Astrocyte (in vitro differentiated cells and primary cell): ENCODE results near the gene EPHB2. TPM values are rescaled to one million over a fixed set of nuclear protein-coding genes. Genes with fewer than 3 reads are reported as not detected.

Experiments used
- DNase-seq: peaks from one replicate; pipeline ENCODE4 v3.0.0-alpha.2; 2010; ENCODE audit warnings: low read depth
- FAIRE-seq: peaks from 2 replicates; lab custom pipeline; 2011; peaks lifted over from hg19 to GRCh38; lab: Jason Lieb, UNC
- H2AFZ ChIP-seq: 2 replicates; pipeline ENCODE4 v1.6.0; 2012; ENCODE audit warnings: low read depth, low read length, inconsistent platforms
- H3K27ac ChIP-seq: 2 replicates; pipeline ENCODE4 v1.5.1; 2011; ENCODE audit warnings: low read depth, low read length, inconsistent platforms
- H3K27me3 ChIP-seq: 2 replicates; pipeline ENCODE4 v1.6.0; 2011; ENCODE audit warnings: low read length, inconsistent platforms; ENCODE audit not compliant: insufficient read depth
- H3K36me3 ChIP-seq: 2 replicates; pipeline ENCODE4 v1.5.1; 2011; ENCODE audit warnings: low read length, inconsistent platforms; ENCODE audit not compliant: insufficient read depth
- H3K4me1 ChIP-seq: 2 replicates; pipeline ENCODE4 v1.5.1; 2011; ENCODE audit warnings: low read length, inconsistent platforms; ENCODE audit not compliant: insufficient read depth
- H3K4me2 ChIP-seq: 2 replicates; pipeline ENCODE4 v1.6.0; 2012; ENCODE audit warnings: low read length, inconsistent platforms
- H3K4me3 ChIP-seq: 2 replicates; pipeline ENCODE4 v1.5.1; 2011; ENCODE audit warnings: low read depth, mild to moderate bottlenecking, low read length, inconsistent platforms; ENCODE audit not compliant: insufficient read depth
- H3K79me2 ChIP-seq: 2 replicates; pipeline ENCODE4 v1.6.0; 2012; ENCODE audit warnings: mild to moderate bottlenecking, low read length, inconsistent platforms; ENCODE audit not compliant: insufficient read depth
- H3K9ac ChIP-seq: 2 replicates; pipeline ENCODE4 v1.6.0; 2012; ENCODE audit warnings: mild to moderate bottlenecking, low read length, inconsistent platforms
- H3K9me3 ChIP-seq: 2 replicates; pipeline ENCODE4 v1.5.1; 2012; ENCODE audit warnings: low read depth, mild to moderate bottlenecking, low read length, inconsistent platforms; ENCODE audit not compliant: insufficient read depth
- H4K20me1 ChIP-seq: 2 replicates; pipeline ENCODE4 v1.6.0; 2012; ENCODE audit warnings: low read length, inconsistent platforms; ENCODE audit not compliant: insufficient read depth
- H3K27ac Mint-ChIP-seq: one replicate; pipeline ENCODE4 v1.8.0; 2021; ENCODE audit warnings: mild to moderate bottlenecking, mixed read lengths; ENCODE audit not compliant: unreplicated experiment
- H3K27me3 Mint-ChIP-seq: one replicate; pipeline ENCODE4 v1.8.0; 2021; ENCODE audit warnings: low read depth, mixed read lengths; ENCODE audit not compliant: unreplicated experiment
- H3K36me3 Mint-ChIP-seq: one replicate; pipeline ENCODE4 v1.8.0; 2021; ENCODE audit warnings: low read depth, mixed read lengths; ENCODE audit not compliant: unreplicated experiment
- H3K4me1 Mint-ChIP-seq: one replicate; pipeline ENCODE4 v1.8.0; 2021; ENCODE audit warnings: low read depth, mixed read lengths; ENCODE audit not compliant: unreplicated experiment
- H3K4me3 Mint-ChIP-seq: one replicate; pipeline ENCODE4 v1.8.0; 2021; ENCODE audit warnings: mild to moderate bottlenecking, moderate library complexity, mixed read lengths; ENCODE audit not compliant: unreplicated experiment
- H3K9me3 Mint-ChIP-seq: one replicate; pipeline ENCODE4 v1.8.0; 2021; ENCODE audit warnings: mild to moderate bottlenecking, mixed read lengths; ENCODE audit not compliant: unreplicated experiment
- EZH2 ChIP-seq: IDR thresholded peaks from 2 replicates; pipeline ENCODE4 v1.6.1; 2012; ENCODE audit warnings: mild to moderate bottlenecking, low read length, inconsistent platforms; ENCODE audit not compliant: insufficient read depth
- total RNA-seq: library from RNA; stranded (reverse); gene quantifications from 2 replicates; pipeline ENCODE4 v1.2.1, GENCODE V29; 2021
- TF ChIP-seq, protein P1 (sequence below): IDR thresholded peaks from 2 replicates; pipeline ENCODE4 v1.5.1; 2011; ENCODE audit warnings: low read depth, mild to moderate bottlenecking, inconsistent platforms, low read length, moderate library complexity; ENCODE audit not compliant: insufficient read depth

EPHB2 gene
- total RNA-seq, 1 donor from 2014 or later: 8.4 TPM

DNA sequence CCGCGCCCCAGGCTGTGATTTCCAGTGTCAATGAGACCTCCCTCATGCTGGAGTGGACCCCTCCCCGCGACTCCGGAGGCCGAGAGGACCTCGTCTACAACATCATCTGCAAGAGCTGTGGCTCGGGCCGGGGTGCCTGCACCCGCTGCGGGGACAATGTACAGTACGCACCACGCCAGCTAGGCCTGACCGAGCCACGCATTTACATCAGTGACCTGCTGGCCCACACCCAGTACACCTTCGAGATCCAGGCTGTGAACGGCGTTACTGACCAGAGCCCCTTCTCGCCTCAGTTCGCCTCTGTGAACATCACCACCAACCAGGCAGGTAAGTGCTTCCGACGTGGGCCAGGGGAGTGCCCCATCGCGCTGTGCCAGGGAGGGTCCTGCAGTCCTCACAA, 154.2 kb downstream of the EPHB2 start:
- H3K36me3 ChIP-seq: peaks cover 13% of the 10 kb centered on the region
- H3K27ac ChIP-seq: no peak overlapping the region
- peaks cover 7% of the 10 kb centered on the region for H3K9me3 ChIP-seq
- H3K27ac Mint-ChIP-seq: no peak overlapping the region
- TF ChIP-seq, protein P1, sequence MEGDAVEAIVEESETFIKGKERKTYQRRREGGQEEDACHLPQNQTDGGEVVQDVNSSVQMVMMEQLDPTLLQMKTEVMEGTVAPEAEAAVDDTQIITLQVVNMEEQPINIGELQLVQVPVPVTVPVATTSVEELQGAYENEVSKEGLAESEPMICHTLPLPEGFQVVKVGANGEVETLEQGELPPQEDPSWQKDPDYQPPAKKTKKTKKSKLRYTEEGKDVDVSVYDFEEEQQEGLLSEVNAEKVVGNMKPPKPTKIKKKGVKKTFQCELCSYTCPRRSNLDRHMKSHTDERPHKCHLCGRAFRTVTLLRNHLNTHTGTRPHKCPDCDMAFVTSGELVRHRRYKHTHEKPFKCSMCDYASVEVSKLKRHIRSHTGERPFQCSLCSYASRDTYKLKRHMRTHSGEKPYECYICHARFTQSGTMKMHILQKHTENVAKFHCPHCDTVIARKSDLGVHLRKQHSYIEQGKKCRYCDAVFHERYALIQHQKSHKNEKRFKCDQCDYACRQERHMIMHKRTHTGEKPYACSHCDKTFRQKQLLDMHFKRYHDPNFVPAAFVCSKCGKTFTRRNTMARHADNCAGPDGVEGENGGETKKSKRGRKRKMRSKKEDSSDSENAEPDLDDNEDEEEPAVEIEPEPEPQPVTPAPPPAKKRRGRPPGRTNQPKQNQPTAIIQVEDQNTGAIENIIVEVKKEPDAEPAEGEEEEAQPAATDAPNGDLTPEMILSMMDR: no peak
- TF ChIP-seq EZH2: no peak
- no peak overlapping the region for H3K4me2 ChIP-seq
- DNase-seq: no peak
- no peak overlapping the region for H3K9ac ChIP-seq
- H3K9me3 Mint-ChIP-seq: peaks cover 8% of the 10 kb centered on the region
- peaks cover 17% of the 10 kb centered on the region for H3K36me3 Mint-ChIP-seq
- H3K27me3 ChIP-seq: no peaks in the 10 kb centered on the region
- no peak overlapping the region for H3K4me3 Mint-ChIP-seq
- peaks cover 15% of the 10 kb centered on the region for H3K4me1 ChIP-seq
- no peak overlapping the region for H2AFZ ChIP-seq
- peaks cover 46% of the 10 kb centered on the region for H4K20me1 ChIP-seq
- no peaks in the 10 kb centered on the region for H3K4me1 Mint-ChIP-seq
- H3K27me3 Mint-ChIP-seq: peaks cover 18% of the 10 kb centered on the region
- no peak for FAIRE-seq
- no peak overlapping the region for H3K4me3 ChIP-seq
- no peaks in the 10 kb centered on the region for H3K79me2 ChIP-seq

DNA sequence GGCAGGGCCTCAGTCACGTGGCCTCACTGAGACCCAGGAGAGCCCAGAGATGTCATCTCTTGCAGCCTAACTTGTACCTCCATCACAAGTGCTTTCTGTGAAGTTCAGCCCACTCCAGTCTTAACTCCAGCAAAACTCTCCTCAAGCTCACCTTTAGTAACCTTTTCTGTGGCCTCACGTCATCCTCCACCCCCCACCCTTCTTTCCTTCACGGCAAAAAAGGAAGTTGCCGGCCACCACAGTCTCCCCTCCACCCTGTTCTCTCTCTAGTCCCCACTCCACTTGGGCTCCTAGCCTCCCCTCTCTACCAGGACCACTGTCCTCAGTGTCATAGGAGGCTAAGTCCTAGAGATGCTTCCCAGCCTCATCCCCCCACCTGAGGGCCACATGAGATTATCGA, 155.1 kb downstream of the EPHB2 start:
- Histone ChIP-seq H3K9ac (no peak overlapping the region), H3K27ac (no peak overlapping the region), H2AFZ (no peak overlapping the region), H3K4me1 (peaks cover 24% of the 10 kb centered on the region), H3K9me3 (peaks cover 7% of the 10 kb centered on the region), H3K27me3 (no peaks in the 10 kb centered on the region), H3K79me2 (no peaks in the 10 kb centered on the region), H3K36me3 (peaks cover 13% of the 10 kb centered on the region), H3K4me3 (no peak overlapping the region), H3K4me2 (no peak overlapping the region), H4K20me1 (peaks cover 45% of the 10 kb centered on the region)
- no peak overlapping the region for H3K27ac Mint-ChIP-seq
- no peak for FAIRE-seq
- peaks cover 26% of the 10 kb centered on the region for H3K27me3 Mint-ChIP-seq
- no peak for TF ChIP-seq EZH2
- H3K4me3 Mint-ChIP-seq: no peak overlapping the region
- peaks cover 4% of the 10 kb centered on the region for H3K4me1 Mint-ChIP-seq
- H3K9me3 Mint-ChIP-seq: peaks cover 9% of the 10 kb centered on the region
- DNase-seq: no peak
- H3K36me3 Mint-ChIP-seq: peaks cover 17% of the 10 kb centered on the region

DNA sequence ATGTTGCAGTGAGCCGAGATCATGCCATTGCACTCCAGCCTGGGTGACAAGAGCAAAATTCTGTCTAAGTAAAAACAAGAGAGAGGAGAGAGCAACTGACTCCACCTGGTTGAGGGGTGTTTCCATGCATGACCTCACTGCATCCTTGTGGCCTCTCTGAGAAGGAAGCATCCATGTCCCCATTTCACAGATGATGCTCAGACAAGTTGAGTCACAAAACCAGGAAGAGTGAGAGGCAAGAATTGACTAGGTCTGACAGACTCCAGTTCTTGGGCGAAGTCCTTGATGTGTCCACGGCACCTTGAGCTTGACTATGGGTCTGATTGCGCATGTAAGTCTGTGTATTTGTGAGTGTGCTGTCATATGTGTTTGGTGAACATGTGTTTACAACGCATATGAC, 156.2 kb downstream of the EPHB2 start:
- no peaks in the 10 kb centered on the region for H3K27me3 ChIP-seq
- TF ChIP-seq, protein P1: no peak
- TF ChIP-seq EZH2: no peak
- H3K27me3 Mint-ChIP-seq: peaks cover 28% of the 10 kb centered on the region
- FAIRE-seq (no peak), DNase-seq (no peak)
- H3K4me1 ChIP-seq: peaks cover 17% of the 10 kb centered on the region
- H3K36me3 ChIP-seq: peaks cover 13% of the 10 kb centered on the region
- H3K9me3 ChIP-seq: peaks cover 7% of the 10 kb centered on the region
- no peak overlapping the region for H3K9ac ChIP-seq
- no peak overlapping the region for H3K27ac ChIP-seq
- peaks cover 4% of the 10 kb centered on the region for H3K4me1 Mint-ChIP-seq
- peaks cover 44% of the 10 kb centered on the region for H4K20me1 ChIP-seq
- no peak overlapping the region for H3K4me2 ChIP-seq
- peak overlapping the region; percentile 13 for H3K27ac Mint-ChIP-seq
- H3K36me3 Mint-ChIP-seq: peaks cover 17% of the 10 kb centered on the region
- no peak overlapping the region for H3K4me3 ChIP-seq
- H3K79me2 ChIP-seq: no peaks in the 10 kb centered on the region
- no peak overlapping the region for H3K4me3 Mint-ChIP-seq
- H2AFZ ChIP-seq: no peak overlapping the region
- H3K9me3 Mint-ChIP-seq: peaks cover 9% of the 10 kb centered on the region
